ENCODE data around the gene MRI1. TPM values are rescaled to one million over a fixed set of nuclear protein-coding genes. Genes with fewer than 3 reads are reported as not detected.

The MRI1 gene
- total RNA-seq, 1 experiment from 2014 or later, result 29.9 TPM

DNA sequence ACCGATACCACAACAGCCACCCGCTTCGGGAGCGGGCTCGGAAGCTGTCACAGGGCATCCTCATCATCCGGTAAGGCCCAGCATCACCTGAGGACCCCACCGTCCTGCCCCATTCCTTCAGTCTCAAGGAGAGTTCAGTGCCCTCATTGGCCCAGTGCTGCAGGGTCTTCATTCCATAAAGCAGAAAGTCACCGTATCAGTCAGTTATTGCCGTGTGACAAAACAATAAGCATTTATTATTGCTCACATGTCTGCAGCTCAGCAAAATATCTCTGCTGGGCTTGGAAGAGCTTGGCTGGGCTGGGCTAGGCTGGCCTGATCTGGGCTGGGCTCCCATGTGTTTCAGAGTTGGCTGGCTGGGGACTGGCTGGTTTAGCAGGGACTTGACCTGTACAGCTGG is 8.1 kb upstream of the MRI1 start (continued):
- TF ChIP-seq, protein P1, sequence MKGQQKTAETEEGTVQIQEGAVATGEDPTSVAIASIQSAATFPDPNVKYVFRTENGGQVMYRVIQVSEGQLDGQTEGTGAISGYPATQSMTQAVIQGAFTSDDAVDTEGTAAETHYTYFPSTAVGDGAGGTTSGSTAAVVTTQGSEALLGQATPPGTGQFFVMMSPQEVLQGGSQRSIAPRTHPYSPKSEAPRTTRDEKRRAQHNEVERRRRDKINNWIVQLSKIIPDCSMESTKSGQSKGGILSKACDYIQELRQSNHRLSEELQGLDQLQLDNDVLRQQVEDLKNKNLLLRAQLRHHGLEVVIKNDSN (CRISPR knock-in tag; IDR thresholded peaks at IDR 0.05), result no peak
- TF ChIP-seq NR1H2 (CRISPR knock-in tag; IDR thresholded peaks at IDR 0.05), result no peak
- TF ChIP-seq ESRRA (CRISPR knock-in tag; IDR thresholded peaks at IDR 0.05; ENCODE audit: borderline replicate concordance), result no peak

DNA sequence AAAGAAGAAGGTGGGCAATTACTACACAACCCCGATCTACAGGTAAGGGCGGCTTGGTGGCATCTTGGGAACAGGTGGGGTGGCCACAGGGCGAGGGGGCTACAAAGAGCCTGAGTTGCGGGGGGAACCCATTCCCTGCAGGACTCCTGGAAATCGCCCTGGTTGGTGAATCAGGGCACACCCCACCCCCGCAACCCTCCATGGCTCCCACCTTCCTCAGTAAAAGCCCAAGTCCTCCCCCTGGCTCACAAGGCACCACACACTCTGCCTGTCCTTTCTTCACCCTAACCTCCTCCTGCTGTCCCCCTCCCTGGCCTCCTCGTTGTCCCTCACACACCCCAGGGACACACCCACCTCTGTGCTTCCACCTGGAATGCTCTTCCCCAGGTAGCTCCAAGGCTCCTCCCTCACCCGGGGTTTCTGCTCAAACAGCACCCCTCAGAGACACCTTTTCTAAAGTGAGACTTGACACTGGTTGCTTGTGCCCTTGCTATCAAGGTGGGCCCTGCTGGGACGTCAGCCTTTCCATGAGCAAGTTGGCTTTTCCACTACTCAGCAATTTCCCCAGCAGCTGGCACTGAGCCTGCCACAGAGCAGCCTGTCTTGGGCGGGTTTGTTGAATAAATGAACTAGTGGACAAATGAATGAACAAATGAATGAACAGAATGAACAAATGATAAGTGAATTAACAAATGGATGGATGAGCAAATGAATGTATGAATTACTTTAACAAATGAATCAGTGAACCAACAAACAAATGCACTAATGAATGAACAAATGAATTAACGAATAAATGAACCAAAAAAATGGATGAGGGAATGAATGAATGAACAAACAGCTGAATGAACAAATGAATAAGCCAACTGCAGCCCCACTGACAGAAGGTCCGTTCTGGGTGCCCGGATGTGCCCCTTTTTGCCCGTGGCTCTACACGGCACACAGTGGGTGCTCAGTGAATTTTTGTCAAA is 6.2 kb upstream of the MRI1 start:
- H3K36me3 Mint-ChIP-seq, result peaks cover 42% of the 10 kb centered on the region
- DNase-seq (ENCODE audit: low spot score) (no peak), ATAC-seq (no peak)
- TF ChIP-seq, protein P2, sequence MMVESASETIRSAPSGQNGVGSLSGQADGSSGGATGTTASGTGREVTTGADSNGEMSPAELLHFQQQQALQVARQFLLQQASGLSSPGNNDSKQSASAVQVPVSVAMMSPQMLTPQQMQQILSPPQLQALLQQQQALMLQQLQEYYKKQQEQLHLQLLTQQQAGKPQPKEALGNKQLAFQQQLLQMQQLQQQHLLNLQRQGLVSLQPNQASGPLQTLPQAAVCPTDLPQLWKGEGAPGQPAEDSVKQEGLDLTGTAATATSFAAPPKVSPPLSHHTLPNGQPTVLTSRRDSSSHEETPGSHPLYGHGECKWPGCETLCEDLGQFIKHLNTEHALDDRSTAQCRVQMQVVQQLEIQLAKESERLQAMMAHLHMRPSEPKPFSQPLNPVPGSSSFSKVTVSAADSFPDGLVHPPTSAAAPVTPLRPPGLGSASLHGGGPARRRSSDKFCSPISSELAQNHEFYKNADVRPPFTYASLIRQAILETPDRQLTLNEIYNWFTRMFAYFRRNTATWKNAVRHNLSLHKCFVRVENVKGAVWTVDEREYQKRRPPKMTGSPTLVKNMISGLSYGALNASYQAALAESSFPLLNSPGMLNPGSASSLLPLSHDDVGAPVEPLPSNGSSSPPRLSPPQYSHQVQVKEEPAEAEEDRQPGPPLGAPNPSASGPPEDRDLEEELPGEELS (CRISPR knock-in tag; IDR thresholded peaks at IDR 0.05), result no peak
- H3K27me3 Mint-ChIP-seq (ENCODE audit: low read depth), result no peaks in the 10 kb centered on the region
- H3K4me1 Mint-ChIP-seq, result no peaks in the 10 kb centered on the region
- POLR2A ChIA-PET, result interaction anchor here (0.5 kb wide), 1 partner anchor 163 kb away, joined by 3 read pairs; no protein-coding TSS in a partner anchor
- no peak overlapping the region for H3K4me3 Mint-ChIP-seq
- CTCF ChIA-PET, result no interaction called here
- no peaks in the 10 kb centered on the region for H3K9me3 Mint-ChIP-seq
- H3K27ac Mint-ChIP-seq, result no peak overlapping the region

DNA sequence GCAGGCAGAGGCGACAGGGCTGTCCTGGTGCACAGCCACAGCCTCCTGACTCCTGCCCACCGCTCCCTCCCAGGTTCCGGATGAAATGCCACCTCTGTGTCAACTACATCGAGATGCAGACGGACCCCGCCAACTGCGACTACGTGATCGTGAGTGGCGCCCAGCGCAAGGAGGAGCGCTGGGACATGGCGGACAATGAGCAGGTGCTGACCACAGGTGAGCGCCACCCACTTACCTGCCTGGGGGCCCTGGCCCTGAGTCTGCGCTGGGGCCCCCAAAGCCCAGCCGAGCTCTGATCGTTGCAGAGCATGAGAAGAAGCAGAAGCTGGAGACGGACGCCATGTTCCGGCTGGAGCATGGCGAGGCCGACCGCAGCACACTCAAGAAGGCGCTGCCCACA is 5.5 kb upstream of the MRI1 start:
- ChIA-PET CTCF (no interaction called here), POLR2A (no interaction called here)
- Mint-ChIP-seq H3K27ac (no peak overlapping the region), H3K4me1 (no peaks in the 10 kb centered on the region), H3K36me3 (peaks cover 38% of the 10 kb centered on the region), H3K27me3 (ENCODE audit: low read depth) (no peaks in the 10 kb centered on the region), H3K4me3 (no peak overlapping the region), H3K9me3 (no peaks in the 10 kb centered on the region)
- TF ChIP-seq, protein P3, sequence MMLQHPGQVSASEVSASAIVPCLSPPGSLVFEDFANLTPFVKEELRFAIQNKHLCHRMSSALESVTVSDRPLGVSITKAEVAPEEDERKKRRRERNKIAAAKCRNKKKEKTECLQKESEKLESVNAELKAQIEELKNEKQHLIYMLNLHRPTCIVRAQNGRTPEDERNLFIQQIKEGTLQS (CRISPR knock-in tag; conservative IDR thresholded peaks at IDR 0.05), result no peak
- TF ChIP-seq, protein P4, sequence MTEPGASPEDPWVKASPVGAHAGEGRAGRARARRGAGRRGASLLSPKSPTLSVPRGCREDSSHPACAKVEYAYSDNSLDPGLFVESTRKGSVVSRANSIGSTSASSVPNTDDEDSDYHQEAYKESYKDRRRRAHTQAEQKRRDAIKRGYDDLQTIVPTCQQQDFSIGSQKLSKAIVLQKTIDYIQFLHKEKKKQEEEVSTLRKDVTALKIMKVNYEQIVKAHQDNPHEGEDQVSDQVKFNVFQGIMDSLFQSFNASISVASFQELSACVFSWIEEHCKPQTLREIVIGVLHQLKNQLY (CRISPR knock-in tag; IDR thresholded peaks at IDR 0.05), result no peak
- TF ChIP-seq GABPB1 (CRISPR knock-in tag; IDR thresholded peaks at IDR 0.05), result no peak
- TF ChIP-seq, protein P5, sequence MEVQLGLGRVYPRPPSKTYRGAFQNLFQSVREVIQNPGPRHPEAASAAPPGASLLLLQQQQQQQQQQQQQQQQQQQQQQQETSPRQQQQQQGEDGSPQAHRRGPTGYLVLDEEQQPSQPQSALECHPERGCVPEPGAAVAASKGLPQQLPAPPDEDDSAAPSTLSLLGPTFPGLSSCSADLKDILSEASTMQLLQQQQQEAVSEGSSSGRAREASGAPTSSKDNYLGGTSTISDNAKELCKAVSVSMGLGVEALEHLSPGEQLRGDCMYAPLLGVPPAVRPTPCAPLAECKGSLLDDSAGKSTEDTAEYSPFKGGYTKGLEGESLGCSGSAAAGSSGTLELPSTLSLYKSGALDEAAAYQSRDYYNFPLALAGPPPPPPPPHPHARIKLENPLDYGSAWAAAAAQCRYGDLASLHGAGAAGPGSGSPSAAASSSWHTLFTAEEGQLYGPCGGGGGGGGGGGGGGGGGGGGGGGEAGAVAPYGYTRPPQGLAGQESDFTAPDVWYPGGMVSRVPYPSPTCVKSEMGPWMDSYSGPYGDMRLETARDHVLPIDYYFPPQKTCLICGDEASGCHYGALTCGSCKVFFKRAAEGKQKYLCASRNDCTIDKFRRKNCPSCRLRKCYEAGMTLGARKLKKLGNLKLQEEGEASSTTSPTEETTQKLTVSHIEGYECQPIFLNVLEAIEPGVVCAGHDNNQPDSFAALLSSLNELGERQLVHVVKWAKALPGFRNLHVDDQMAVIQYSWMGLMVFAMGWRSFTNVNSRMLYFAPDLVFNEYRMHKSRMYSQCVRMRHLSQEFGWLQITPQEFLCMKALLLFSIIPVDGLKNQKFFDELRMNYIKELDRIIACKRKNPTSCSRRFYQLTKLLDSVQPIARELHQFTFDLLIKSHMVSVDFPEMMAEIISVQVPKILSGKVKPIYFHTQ (CRISPR knock-in tag; IDR thresholded peaks at IDR 0.05), result no peak
- TF ChIP-seq SOX15 (CRISPR knock-in tag; IDR thresholded peaks at IDR 0.05), result no peak
- no peak for TF ChIP-seq ZNF263 (CRISPR knock-in tag; IDR thresholded peaks at IDR 0.05; ENCODE audit: low read depth)
- TF ChIP-seq CBFB (CRISPR knock-in tag; IDR thresholded peaks at IDR 0.05; ENCODE audit: low read depth), result no peak
- no peak for TF ChIP-seq JUN (CRISPR knock-in tag; IDR thresholded peaks at IDR 0.05)
- TF ChIP-seq CREM (CRISPR knock-in tag; IDR thresholded peaks at IDR 0.05), result no peak
- TF ChIP-seq, protein P6, sequence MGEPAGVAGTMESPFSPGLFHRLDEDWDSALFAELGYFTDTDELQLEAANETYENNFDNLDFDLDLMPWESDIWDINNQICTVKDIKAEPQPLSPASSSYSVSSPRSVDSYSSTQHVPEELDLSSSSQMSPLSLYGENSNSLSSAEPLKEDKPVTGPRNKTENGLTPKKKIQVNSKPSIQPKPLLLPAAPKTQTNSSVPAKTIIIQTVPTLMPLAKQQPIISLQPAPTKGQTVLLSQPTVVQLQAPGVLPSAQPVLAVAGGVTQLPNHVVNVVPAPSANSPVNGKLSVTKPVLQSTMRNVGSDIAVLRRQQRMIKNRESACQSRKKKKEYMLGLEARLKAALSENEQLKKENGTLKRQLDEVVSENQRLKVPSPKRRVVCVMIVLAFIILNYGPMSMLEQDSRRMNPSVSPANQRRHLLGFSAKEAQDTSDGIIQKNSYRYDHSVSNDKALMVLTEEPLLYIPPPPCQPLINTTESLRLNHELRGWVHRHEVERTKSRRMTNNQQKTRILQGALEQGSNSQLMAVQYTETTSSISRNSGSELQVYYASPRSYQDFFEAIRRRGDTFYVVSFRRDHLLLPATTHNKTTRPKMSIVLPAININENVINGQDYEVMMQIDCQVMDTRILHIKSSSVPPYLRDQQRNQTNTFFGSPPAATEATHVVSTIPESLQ (CRISPR knock-in tag; IDR thresholded peaks at IDR 0.05), result no peak
- TF ChIP-seq, protein P7, sequence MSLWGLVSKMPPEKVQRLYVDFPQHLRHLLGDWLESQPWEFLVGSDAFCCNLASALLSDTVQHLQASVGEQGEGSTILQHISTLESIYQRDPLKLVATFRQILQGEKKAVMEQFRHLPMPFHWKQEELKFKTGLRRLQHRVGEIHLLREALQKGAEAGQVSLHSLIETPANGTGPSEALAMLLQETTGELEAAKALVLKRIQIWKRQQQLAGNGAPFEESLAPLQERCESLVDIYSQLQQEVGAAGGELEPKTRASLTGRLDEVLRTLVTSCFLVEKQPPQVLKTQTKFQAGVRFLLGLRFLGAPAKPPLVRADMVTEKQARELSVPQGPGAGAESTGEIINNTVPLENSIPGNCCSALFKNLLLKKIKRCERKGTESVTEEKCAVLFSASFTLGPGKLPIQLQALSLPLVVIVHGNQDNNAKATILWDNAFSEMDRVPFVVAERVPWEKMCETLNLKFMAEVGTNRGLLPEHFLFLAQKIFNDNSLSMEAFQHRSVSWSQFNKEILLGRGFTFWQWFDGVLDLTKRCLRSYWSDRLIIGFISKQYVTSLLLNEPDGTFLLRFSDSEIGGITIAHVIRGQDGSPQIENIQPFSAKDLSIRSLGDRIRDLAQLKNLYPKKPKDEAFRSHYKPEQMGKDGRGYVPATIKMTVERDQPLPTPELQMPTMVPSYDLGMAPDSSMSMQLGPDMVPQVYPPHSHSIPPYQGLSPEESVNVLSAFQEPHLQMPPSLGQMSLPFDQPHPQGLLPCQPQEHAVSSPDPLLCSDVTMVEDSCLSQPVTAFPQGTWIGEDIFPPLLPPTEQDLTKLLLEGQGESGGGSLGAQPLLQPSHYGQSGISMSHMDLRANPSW (CRISPR knock-in tag; conservative IDR thresholded peaks at IDR 0.05; ENCODE audit: low read depth), result no peak
- TF ChIP-seq ELF4 (CRISPR knock-in tag; IDR thresholded peaks at IDR 0.05; ENCODE audit: low read depth), result no peak
- ATAC-seq, result no peak
- no peak for DNase-seq (ENCODE audit: low spot score)
